ENCODE measurements around the gene PRKG1.
A peak's percentile ranks its signal among the peaks of the same experiment; 100 is the strongest.

GRCh38 chr10:51073453-51074237 is 642 bp upstream of the PRKG1 start:
- TF ChIP-seq POLR2A (IDR thresholded peaks at IDR 0.05; ENCODE audit: low read depth, low read length) (peak; percentile 21; the same call in 1 of the 2 replicates), RAD21 (IDR thresholded peaks at IDR 0.05; ENCODE audit: low read length) (no peak; the same call in 1 of the 2 replicates)
